NT2/D1 (cell line): Measurements from ENCODE around the gene SAMD9.

Experiments used
- SUZ12 ChIP-seq: IDR thresholded peaks from 2 replicates; pipeline ENCODE4 v1.6.1; 2011; ENCODE audit not compliant: insufficient read length, insufficient read depth; ENCODE audit errors: extremely low read depth
- YY1 ChIP-seq: IDR thresholded peaks from 2 replicates; pipeline ENCODE4 v1.6.1; 2011; ENCODE audit not compliant: insufficient read length, insufficient read depth
- ZNF274 ChIP-seq: IDR thresholded peaks from 2 replicates; pipeline ENCODE4 v1.6.1; 2011; ENCODE audit warnings: mild to moderate bottlenecking, low read depth, low read length

- TF ChIP-seq ZNF274 (no peak), YY1 (no peak), SUZ12 (no peak)
Measured at GRCh38 chr7:93138576-93138975, 20.8 kb upstream of the SAMD9 start.
